IPS DF 19.7 (cell line): Measurements from ENCODE around the gene COL8A2.

ENCODE experiments used
- DNase-seq: peaks from one replicate; pipeline ENCODE4 v3.0.0-alpha.2; 2013; ENCODE audit warnings: low read depth, low spot score

The COL8A2 gene

GRCh38 chr1:36091698-36092097 lies 33.3 kb downstream of the COL8A2 start:
- DNase-seq: no peak

GRCh38 chr1:36091141-36091540 lies 33.9 kb downstream of the COL8A2 start:
- DNase-seq: no peak

GRCh38 chr1:36089393-36090121 lies 35.5 kb downstream of the COL8A2 start:
- no peak for DNase-seq

- peak; percentile 63 for DNase-seq
These were observed 36.2 kb downstream of the COL8A2 start, which contains the start of gene ADPRS for GRCh38 chr1:36088577-36089392. TSS of gene ADPRS (plus strand) at chr1:36088892. CDS start at chr1:36088905, 13 bp downstream.

- DNase-seq: no peak
These were observed 36.8 kb downstream of the COL8A2 start for GRCh38 chr1:36088265-36088576.

- DNase-seq: no peak
These were observed 37.5 kb downstream of the COL8A2 start for GRCh38 chr1:36087233-36088123.

- DNase-seq: no peak
These were observed 38.3 kb downstream of the COL8A2 start for GRCh38 chr1:36086529-36087232.

GRCh38 chr1:36085686-36086526 lies 39.1 kb downstream of the COL8A2 start:
- no peak for DNase-seq

- no peak for DNase-seq
These were observed 39.9 kb downstream of the COL8A2 start for GRCh38 chr1:36085126-36085525.

- DNase-seq: no peak
These were observed 40.4 kb downstream of the COL8A2 start for GRCh38 chr1:36084497-36085115.

GRCh38 chr1:36083635-36084496 lies 41.2 kb downstream of the COL8A2 start, which contains the start of gene TEKT2:
TSS of gene TEKT2 (plus strand) at chr1:36084094. CDS start at chr1:36084922, 828 bp downstream.
- DNase-seq: no peak

- DNase-seq: no peak
These were observed 41.8 kb downstream of the COL8A2 start for GRCh38 chr1:36083219-36083618.

- DNase-seq: no peak
These were observed 43.0 kb downstream of the COL8A2 start for GRCh38 chr1:36081926-36082485.

GRCh38 chr1:36080801-36081200 lies 44.2 kb downstream of the COL8A2 start:
- no peak for DNase-seq

GRCh38 chr1:36080236-36080635 lies 44.8 kb downstream of the COL8A2 start:
- no peak for DNase-seq

GRCh38 chr1:36076979-36077573 lies 47.9 kb downstream of the COL8A2 start:
- DNase-seq: no peak

- no peak for DNase-seq
These were observed 54.7 kb downstream of the COL8A2 start for GRCh38 chr1:36070349-36070748.

GRCh38 chr1:36068866-36069265 lies 56.2 kb downstream of the COL8A2 start:
- DNase-seq: no peak
